Measurements from ENCODE around the gene COL8A1.

DNA sequence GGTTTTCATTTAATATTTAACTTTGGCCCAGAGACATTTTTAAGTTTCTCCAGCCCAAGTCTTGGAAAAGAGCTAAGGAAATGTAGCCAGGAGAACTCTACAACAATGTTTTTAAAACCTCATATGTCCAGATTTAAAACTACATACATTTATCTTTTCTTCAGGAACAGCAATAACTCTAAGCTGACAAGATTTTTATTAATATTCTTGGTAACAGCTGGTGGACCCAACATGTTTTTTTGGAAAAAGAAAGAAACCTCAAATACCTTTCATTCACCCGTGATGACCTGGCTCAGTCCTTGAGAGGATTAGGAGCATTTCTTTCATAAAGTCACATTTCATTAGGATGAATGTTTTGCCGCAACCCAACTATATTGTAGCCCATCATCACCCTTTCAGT is 128.9 kb downstream of the COL8A1 start:
- TF ChIP-seq, protein P1, sequence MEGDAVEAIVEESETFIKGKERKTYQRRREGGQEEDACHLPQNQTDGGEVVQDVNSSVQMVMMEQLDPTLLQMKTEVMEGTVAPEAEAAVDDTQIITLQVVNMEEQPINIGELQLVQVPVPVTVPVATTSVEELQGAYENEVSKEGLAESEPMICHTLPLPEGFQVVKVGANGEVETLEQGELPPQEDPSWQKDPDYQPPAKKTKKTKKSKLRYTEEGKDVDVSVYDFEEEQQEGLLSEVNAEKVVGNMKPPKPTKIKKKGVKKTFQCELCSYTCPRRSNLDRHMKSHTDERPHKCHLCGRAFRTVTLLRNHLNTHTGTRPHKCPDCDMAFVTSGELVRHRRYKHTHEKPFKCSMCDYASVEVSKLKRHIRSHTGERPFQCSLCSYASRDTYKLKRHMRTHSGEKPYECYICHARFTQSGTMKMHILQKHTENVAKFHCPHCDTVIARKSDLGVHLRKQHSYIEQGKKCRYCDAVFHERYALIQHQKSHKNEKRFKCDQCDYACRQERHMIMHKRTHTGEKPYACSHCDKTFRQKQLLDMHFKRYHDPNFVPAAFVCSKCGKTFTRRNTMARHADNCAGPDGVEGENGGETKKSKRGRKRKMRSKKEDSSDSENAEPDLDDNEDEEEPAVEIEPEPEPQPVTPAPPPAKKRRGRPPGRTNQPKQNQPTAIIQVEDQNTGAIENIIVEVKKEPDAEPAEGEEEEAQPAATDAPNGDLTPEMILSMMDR (IDR thresholded peaks at IDR 0.05; ENCODE audit: poor library complexity): no peak
- TF ChIP-seq EZH2 (IDR thresholded peaks at IDR 0.05; ENCODE audit: borderline replicate concordance): no peak
